A673 (cell line): ENCODE measurements around the gene GRXCR1. TPM values are rescaled to one million over a fixed set of nuclear protein-coding genes. Genes with fewer than 3 reads are reported as not detected.
A peak's percentile ranks its signal among the peaks of the same experiment; 100 is the strongest.

Experiments used
- BruUV-seq: library from RNA; stranded (reverse); fragments of 400-500 nt; replicated peaks from 2 replicates; lab custom pipeline; 2021; lab: Mats Ljungman, UMichigan
- CTCF ChIA-PET: fragments of 300-600 bp; sonication (Branson Sonifier 250); formaldehyde crosslinking; loops from one replicate; lab custom pipeline; 2022; ENCODE audit warnings: antibody characterized with exemption; lab: Charles Lee
- POLR2A ChIA-PET: fragments of 300-600 bp; sonication (Branson Sonifier 250); formaldehyde crosslinking; loops from one replicate; lab custom pipeline; 2022; ENCODE audit warnings: antibody characterized with exemption; ENCODE audit not compliant: low non-redundant PET; lab: Charles Lee
- DNase-seq: peaks from one replicate; pipeline ENCODE4 v3.0.0-alpha.2; 2015; ENCODE audit warnings: low spot score
- H3K27ac ChIP-seq: fragments of 200-600 bp; sonication (generic); 2 replicates; pipeline ENCODE4 v1.5.1; 2016; ENCODE audit warnings: mixed run types, low read depth, mild to moderate bottlenecking, mixed read lengths, antibody characterized with exemption, low read length; ENCODE audit not compliant: poor library complexity, severe bottlenecking
- H3K27me3 ChIP-seq: fragments of 200-600 bp; sonication (generic); replicated peaks from 2 replicates; pipeline ENCODE4 v1.6.1; 2017; ENCODE audit warnings: mixed run types, low read depth, mild to moderate bottlenecking, mixed read lengths, antibody characterized with exemption, low read length; ENCODE audit not compliant: insufficient read depth, poor library complexity
- H3K36me3 ChIP-seq: fragments of 200-600 bp; sonication (generic); 2 replicates; pipeline ENCODE4 v1.6.1; 2016; ENCODE audit warnings: mixed run types, mild to moderate bottlenecking, mixed read lengths, antibody characterized with exemption, low read length; ENCODE audit not compliant: insufficient read depth, poor library complexity, severe bottlenecking
- H3K4me1 ChIP-seq: fragments of 200-600 bp; sonication (generic); 2 replicates; pipeline ENCODE4 v1.6.1; 2017; ENCODE audit warnings: mixed run types, mild to moderate bottlenecking, mixed read lengths, antibody characterized with exemption, low read length; ENCODE audit not compliant: insufficient read depth, poor library complexity, severe bottlenecking
- H3K4me3 ChIP-seq: fragments of 200-600 bp; sonication (generic); 2 replicates; pipeline ENCODE4 v1.5.1; 2016; ENCODE audit warnings: low read depth, mixed run types, mild to moderate bottlenecking, mixed read lengths, low read length; ENCODE audit not compliant: poor library complexity, severe bottlenecking
- H3K9me3 ChIP-seq: fragments of 200-600 bp; sonication (generic); 2 replicates; pipeline ENCODE4 v1.6.1; 2016; ENCODE audit warnings: mixed run types, low read depth, mild to moderate bottlenecking, mixed read lengths, antibody characterized with exemption, low read length; ENCODE audit not compliant: poor library complexity, severe bottlenecking
- EZH2 ChIP-seq: fragments of 200-600 bp; sonication (generic); IDR thresholded peaks from 2 replicates; pipeline ENCODE4 v1.6.1; 2017; ENCODE audit warnings: borderline replicate concordance, low read depth, mild to moderate bottlenecking, mixed read lengths, antibody characterized with exemption, low read length; ENCODE audit not compliant: poor library complexity, severe bottlenecking
- intact Hi-C: fragments of 100-400 bp; cut with micrococcal nuclease; formaldehyde crosslinking; loops from one replicate; pipeline ENCODE4 v1.10.0; 2022; ENCODE audit not compliant: unreplicated experiment
- total RNA-seq: library from RNA; stranded (reverse); gene quantifications from 2 replicates; pipeline ENCODE4 v1.2.3, GENCODE V29; 2021
- TF ChIP-seq, protein P1 (sequence below): fragments of 300-800, 200-600 bp; sonication (generic); conservative IDR thresholded peaks from 2 replicates; pipeline ENCODE4 v1.5.1; 2017; ENCODE audit warnings: low read depth, mild to moderate bottlenecking, antibody characterized with exemption, low read length, moderate library complexity, mixed read lengths

Gene GRXCR1
- total RNA-seq, 1 experiment from 2014 or later, result not detected

DNA sequence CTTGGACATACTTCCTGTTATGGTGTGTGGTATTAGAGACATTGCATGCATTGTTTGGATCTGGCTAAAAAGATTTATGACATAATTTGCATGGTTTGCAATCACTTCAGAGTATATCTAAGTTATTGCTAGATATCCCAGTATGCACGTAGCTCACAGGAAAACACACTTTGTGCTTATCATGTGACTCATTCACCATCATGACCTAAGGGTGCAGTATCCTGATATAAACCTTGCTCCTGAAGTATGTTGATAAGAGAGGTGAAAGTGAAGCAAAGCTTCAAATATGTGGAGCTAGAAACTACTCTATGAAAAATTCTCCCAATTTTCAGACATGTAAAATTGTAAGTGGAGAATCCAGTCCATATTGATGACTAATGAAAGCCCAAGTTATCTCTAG, 46.9 kb upstream of the GRXCR1 start:
- ChIA-PET POLR2A (no interaction called here), CTCF (no interaction called here)
- no peak for DNase-seq
- Histone ChIP-seq H3K27ac (no peak overlapping the region), H3K4me1 (no peaks in the 10 kb centered on the region), H3K27me3 (no peaks in the 10 kb centered on the region), H3K36me3 (no peaks in the 10 kb centered on the region), H3K9me3 (peaks cover 6% of the 10 kb centered on the region), H3K4me3 (no peak overlapping the region)
- no TSS peak for BruUV-seq
- intact Hi-C loops, result no loop called here
- TF ChIP-seq, protein P1, sequence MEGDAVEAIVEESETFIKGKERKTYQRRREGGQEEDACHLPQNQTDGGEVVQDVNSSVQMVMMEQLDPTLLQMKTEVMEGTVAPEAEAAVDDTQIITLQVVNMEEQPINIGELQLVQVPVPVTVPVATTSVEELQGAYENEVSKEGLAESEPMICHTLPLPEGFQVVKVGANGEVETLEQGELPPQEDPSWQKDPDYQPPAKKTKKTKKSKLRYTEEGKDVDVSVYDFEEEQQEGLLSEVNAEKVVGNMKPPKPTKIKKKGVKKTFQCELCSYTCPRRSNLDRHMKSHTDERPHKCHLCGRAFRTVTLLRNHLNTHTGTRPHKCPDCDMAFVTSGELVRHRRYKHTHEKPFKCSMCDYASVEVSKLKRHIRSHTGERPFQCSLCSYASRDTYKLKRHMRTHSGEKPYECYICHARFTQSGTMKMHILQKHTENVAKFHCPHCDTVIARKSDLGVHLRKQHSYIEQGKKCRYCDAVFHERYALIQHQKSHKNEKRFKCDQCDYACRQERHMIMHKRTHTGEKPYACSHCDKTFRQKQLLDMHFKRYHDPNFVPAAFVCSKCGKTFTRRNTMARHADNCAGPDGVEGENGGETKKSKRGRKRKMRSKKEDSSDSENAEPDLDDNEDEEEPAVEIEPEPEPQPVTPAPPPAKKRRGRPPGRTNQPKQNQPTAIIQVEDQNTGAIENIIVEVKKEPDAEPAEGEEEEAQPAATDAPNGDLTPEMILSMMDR, result no peak
- TF ChIP-seq EZH2, result no peak

DNA sequence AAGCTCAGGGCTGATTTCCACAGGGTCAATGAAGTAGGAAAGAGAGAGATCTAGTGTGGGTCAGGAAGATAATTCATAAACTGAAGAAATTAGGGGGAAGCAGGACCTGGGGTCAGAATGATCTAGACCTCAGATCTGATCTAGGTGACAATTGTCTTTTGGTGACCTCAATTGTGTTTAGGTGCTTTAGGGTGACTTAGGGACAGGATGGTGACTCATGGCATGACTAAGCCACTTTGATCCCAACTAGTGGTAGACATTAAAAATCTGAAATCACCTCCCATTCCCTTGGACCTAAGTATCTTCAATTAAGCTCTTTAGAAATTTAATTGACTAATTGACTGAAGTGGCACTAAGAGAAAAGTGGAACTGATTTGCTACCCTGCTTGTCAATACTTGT, 36.7 kb upstream of the GRXCR1 start:
- Histone ChIP-seq H3K4me1 (no peaks in the 10 kb centered on the region), H3K27ac (no peak overlapping the region), H3K9me3 (no peaks in the 10 kb centered on the region), H3K36me3 (no peaks in the 10 kb centered on the region), H3K4me3 (no peak overlapping the region), H3K27me3 (no peaks in the 10 kb centered on the region)
- CTCF ChIA-PET, result no interaction called here
- POLR2A ChIA-PET, result no interaction called here
- no peak for DNase-seq
- TF ChIP-seq, protein P1, result no peak
- TF ChIP-seq EZH2, result no peak
- intact Hi-C loops, result no loop called here
- no TSS peak for BruUV-seq

DNA sequence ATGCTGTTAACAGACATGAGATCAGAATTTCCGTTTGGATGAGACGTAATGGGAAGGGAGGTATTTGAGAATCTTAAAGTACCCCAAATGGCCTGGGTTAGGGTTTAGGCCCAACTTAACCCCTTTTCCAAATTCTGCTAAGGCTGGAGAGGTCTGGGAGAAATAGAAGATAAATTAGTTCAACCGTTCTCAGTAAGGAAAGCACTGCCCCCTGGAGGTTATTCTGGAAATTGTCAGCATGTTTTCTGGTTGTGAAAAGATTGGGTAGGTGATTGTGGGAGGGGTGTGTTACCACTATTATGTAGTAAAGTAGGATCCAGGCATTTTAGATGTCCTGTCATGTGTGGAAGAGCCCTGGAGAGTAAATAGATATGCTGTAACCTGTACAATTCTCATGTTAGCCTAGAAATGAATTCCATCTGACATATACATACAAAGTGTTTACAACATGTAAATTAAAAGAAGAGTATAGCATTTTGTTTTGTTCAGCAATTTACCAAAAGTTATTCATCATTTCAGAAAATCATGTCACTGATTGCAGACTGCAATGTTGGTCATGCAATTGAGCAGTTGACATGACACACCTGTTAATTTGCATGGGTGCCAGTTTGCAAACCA, 26.8 kb upstream of the GRXCR1 start:
- POLR2A ChIA-PET, result no interaction called here
- no peak overlapping the region for H3K4me3 ChIP-seq
- no peaks in the 10 kb centered on the region for H3K9me3 ChIP-seq
- CTCF ChIA-PET, result no interaction called here
- TF ChIP-seq, protein P1, result peak; percentile 74
- TF ChIP-seq EZH2, result no peak
- peak; percentile 60 for DNase-seq
- no peaks in the 10 kb centered on the region for H3K36me3 ChIP-seq
- no peaks in the 10 kb centered on the region for H3K4me1 ChIP-seq
- intact Hi-C loops, result loop anchor here (1.0 to 5.0 kb wide), 3 partner anchors 299 to 583 kb away; no protein-coding TSS in a partner anchor
- H3K27ac ChIP-seq, result no peak overlapping the region
- no TSS peak for BruUV-seq
- H3K27me3 ChIP-seq, result no peaks in the 10 kb centered on the region
